ENCODE data around the gene PGA4. TPM values are rescaled to one million over a fixed set of nuclear protein-coding genes. Genes with fewer than 3 reads are reported as not detected.

Gene PGA4
- polyA plus RNA-seq, 3 donors: 1.5 to 33.5 (median 7.0) TPM

- Histone ChIP-seq H3K79me2 (ENCODE audit: insufficient read depth, low read length) (no peaks in the 10 kb centered on the region), H3K36me3 (replicated peaks in 1 of 2; ENCODE audit: control insufficient read depth in 1 of 2, insufficient read depth in 2 of 2, low read length in 2 of 2) (no peaks in the 10 kb centered on the region), H4K20me1 (ENCODE audit: insufficient read depth, low read length) (no peaks in the 10 kb centered on the region), H3K4me2 (replicated peaks; ENCODE audit: extremely low read depth, low read length, poor library complexity, severe bottlenecking) (no peak overlapping the region), H3K9me3 (replicated peaks in 1 of 2; ENCODE audit: control insufficient read depth in 1 of 2, insufficient read depth in 1 of 2, low read length in 2 of 2) (no peaks in the 10 kb centered on the region), H3K9ac (ENCODE audit: insufficient read depth, low read length, poor library complexity, severe bottlenecking) (no peak overlapping the region), H2AFZ (ENCODE audit: insufficient read depth, low read depth, low read length, poor library complexity, severe bottlenecking) (peak overlapping the region; percentile 47), H3K27ac (ENCODE audit: low read depth in 1 of 2, low read length in 2 of 2) (peak overlapping the region; percentile 6 to 31), H3K4me1 (ENCODE audit: control insufficient read depth in 1 of 2, insufficient read depth in 2 of 2, low read length in 2 of 2) (peaks cover 18 to 20% of the 10 kb centered on the region in 2 donors), H3K4me3 (replicated peaks in 1 of 3; ENCODE audit: low read depth in 2 of 3, low read length in 3 of 3) (no peak overlapping the region), H3K27me3 (ENCODE audit: control insufficient read depth in 2 of 2, insufficient read depth in 2 of 2, low read length in 2 of 2) (no peaks in the 10 kb centered on the region)
- TF ChIP-seq CTCF (IDR thresholded peaks at IDR 0.05): no peak
- Mint-ChIP-seq H3K36me3 (no peaks in the 10 kb centered on the region), H3K27ac (peak overlapping the region in 4 of 7 donors; percentile 37 to 77 (median 54)), H3K9me3 (no peaks in the 10 kb centered on the region), H3K4me3 (peak overlapping the region in 1 of 2 donors; percentile 71), H3K4me1 (peaks cover 20% of the 10 kb centered on the region), H3K27me3 (ENCODE audit: low read depth in 3 of 3) (peaks cover 0 to 2% (median 2%) of the 10 kb centered on the region in 3 donors)
- intact Hi-C loops (cut with micrococcal nuclease): no loop called here
- DNase-seq: peak; percentile 59 to 74 (median 69)
- WGBS (ENCODE audit: insufficient coverage): 91% methylated on average over 11 of the region's 18 CpGs
Observed at GRCh38 chr11:61256710-61257482, 34.7 kb downstream of the PGA4 start.

GRCh38 chr11:61258546-61258945, 36.4 kb downstream of the PGA4 start:
- no peak for TF ChIP-seq CTCF (IDR thresholded peaks at IDR 0.05)
- Histone ChIP-seq H2AFZ (ENCODE audit: insufficient read depth, low read depth, low read length, poor library complexity, severe bottlenecking) (no peak overlapping the region), H3K79me2 (ENCODE audit: insufficient read depth, low read length) (no peaks in the 10 kb centered on the region), H3K9me3 (replicated peaks in 1 of 2; ENCODE audit: control insufficient read depth in 1 of 2, insufficient read depth in 1 of 2, low read length in 2 of 2) (no peaks in the 10 kb centered on the region), H3K4me1 (ENCODE audit: control insufficient read depth in 1 of 2, insufficient read depth in 2 of 2, low read length in 2 of 2) (peaks cover 10 to 12% of the 10 kb centered on the region in 2 donors), H3K27ac (ENCODE audit: low read depth in 1 of 2, low read length in 2 of 2) (no peak overlapping the region), H3K4me2 (replicated peaks; ENCODE audit: extremely low read depth, low read length, poor library complexity, severe bottlenecking) (no peak overlapping the region), H3K27me3 (ENCODE audit: control insufficient read depth in 2 of 2, insufficient read depth in 2 of 2, low read length in 2 of 2) (no peaks in the 10 kb centered on the region), H3K4me3 (replicated peaks in 1 of 3; ENCODE audit: low read depth in 2 of 3, low read length in 3 of 3) (no peak overlapping the region), H3K36me3 (replicated peaks in 1 of 2; ENCODE audit: control insufficient read depth in 1 of 2, insufficient read depth in 2 of 2, low read length in 2 of 2) (no peaks in the 10 kb centered on the region), H4K20me1 (ENCODE audit: insufficient read depth, low read length) (no peaks in the 10 kb centered on the region), H3K9ac (ENCODE audit: insufficient read depth, low read length, poor library complexity, severe bottlenecking) (no peak overlapping the region)
- no peak overlapping the region for H3K27ac Mint-ChIP-seq
- H3K4me3 Mint-ChIP-seq: no peak overlapping the region
- no peaks in the 10 kb centered on the region for H3K36me3 Mint-ChIP-seq
- peaks cover 0 to 2% (median 1%) of the 10 kb centered on the region in 3 donors for H3K27me3 Mint-ChIP-seq (ENCODE audit: low read depth in 3 of 3)
- H3K4me1 Mint-ChIP-seq: peaks cover 10% of the 10 kb centered on the region
- 92% methylated on average over 7 of the region's 9 CpGs for WGBS (ENCODE audit: insufficient coverage)
- H3K9me3 Mint-ChIP-seq: no peaks in the 10 kb centered on the region
- intact Hi-C loops (cut with micrococcal nuclease): no loop called here
- DNase-seq: no peak

All from CD14-positive monocyte (primary cell).